Left hindlimb (tissue), 1 donor: Measurements from ENCODE around the gene COMMD6.
"Not testable (repeated sequence)": the region's sequence is repeated elsewhere in the genome, so short reads cannot be mapped to it uniquely, and the experiment has no call there.

ENCODE experiments used
- DNase-seq: peaks from one replicate; pipeline ENCODE4 v3.0.0-alpha.2; 2018

COMMD6 gene

DNA sequence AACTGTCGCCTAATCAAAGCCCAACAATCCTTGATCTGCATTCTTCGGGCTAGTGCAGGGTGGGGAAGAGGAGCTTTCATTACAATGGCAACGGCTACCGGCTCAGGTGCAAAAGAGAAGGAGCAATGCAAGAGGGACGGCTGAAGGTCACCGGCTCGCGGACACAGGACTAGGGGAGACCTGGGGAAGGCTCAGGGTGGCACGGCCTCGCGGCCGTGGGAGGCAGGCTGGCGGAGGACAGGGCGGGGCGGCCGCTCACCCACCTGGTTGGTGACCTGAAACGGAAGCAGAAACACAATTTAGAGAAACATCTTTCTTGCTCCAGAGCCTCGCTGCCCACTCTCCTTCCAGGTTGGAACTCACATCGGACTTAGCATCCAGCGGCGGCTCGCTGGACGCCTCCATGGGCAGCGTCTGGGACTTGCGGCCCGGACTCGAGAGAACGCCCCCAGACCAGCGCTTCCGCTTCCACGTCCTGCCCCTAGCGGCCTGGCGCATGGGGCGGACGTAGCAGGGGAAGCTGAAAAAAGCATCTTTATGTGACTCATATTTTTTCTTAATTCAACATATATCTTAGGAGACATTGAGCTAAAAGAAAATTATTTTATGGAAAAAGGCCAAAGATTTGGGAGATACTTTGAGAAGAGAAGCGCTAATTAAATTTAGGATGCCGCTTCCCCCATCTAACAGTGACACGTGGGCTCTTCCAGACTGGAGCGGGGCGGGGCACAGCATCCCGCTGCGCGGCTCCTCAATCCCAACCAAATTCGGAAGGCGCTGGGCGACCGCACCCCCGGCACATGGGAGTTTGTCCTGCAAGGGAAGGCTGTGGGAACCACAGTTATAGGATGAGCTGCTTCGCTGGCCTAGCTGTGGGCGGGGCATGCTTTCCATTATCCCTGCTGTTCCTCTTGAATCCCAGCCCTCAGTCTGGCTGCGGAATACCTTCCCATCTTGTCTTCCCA lies at the start of gene COMMD6:
Gene COMMD6, minus strand, starts transcription at position 441 of the 965 bp plus-strand sequence. Its CDS starts 36 bp downstream, at position 405.
- DNase-seq, result peak; percentile 81

GRCh38 chr13:75585153-75585552 lies 47.5 kb upstream of the COMMD6 start:
- DNase-seq, result no peak

GRCh38 chr13:75583091-75583490 lies 45.5 kb upstream of the COMMD6 start:
- DNase-seq, result no peak

GRCh38 chr13:75581874-75582640 lies 44.4 kb upstream of the COMMD6 start:
- DNase-seq, result no peak

GRCh38 chr13:75579529-75579928 lies 41.9 kb upstream of the COMMD6 start:
- no peak for DNase-seq

GRCh38 chr13:75569576-75569975 lies 31.9 kb upstream of the COMMD6 start:
- no peak for DNase-seq

DNA sequence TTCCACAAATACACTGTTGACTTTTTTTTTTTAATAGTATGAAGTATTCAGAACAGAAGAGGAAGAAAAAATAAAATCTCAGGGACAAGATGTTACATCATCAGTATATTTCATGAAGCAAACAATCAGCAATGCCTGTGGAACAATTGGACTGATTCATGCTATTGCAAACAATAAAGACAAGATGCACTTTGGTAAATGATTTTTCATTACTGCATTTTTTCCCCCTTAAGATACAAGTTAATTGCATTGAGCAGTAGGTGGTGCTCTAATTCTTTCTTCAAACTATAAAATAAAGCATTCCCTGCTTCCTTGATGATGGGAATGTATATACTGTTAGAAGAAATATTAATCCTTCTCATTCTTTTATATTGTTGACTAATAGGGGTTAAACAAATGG lies 29.0 kb upstream of the COMMD6 start:
- no peak for DNase-seq

DNA sequence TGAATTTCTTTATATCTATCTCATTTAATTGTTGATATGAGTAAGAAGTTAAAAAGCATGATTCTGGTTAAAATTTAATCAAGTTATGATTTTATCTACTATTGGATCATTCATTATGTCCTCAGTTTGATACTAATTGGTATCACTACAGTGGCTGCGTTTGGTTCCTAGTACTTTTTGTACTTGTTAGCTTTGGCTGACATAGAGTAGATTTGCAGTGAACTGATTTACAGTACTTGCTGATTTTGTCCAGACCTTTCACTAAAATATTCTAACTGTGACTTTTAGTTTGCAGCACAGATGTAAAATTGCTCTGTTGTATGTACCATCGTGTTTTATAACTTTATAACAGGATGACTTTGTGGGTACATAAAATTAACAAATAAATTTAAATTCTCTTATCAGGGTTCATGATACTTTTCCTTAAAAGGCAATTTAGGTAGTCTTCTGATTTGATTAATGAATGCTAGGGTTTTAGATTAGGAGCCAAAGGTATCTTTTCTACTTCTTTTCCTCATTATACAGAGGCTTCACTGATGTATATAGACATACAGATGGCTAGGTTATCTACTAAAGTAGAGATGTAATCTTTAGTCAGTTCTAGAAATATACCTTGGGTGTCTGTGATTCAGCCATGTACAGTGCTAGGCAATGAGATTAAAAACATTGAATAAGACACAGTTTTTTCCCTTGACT lies 20.7 kb upstream of the COMMD6 start:
- DNase-seq, result no peak

GRCh38 chr13:75556961-75557360 lies 19.3 kb upstream of the COMMD6 start:
- DNase-seq, result no peak

DNA sequence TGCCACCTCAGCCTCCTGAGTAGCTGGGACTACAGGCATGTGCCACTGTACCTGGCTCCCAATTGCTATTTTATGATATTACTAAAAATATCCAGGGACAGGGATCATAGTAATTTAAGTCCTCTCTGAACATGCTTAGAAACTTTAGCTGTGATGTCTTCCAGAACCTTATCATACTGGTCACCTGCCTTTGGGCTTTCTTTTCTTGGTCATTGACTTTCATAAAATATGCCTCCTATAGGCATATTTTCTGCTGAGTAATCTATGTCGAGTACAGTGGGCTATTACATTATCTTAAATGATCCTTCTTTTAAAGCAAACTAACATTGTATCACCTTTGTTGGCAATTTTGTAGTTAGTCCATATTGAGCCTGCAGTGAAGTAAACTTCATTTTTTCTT lies 18.2 kb upstream of the COMMD6 start:
- DNase-seq, result no peak

DNA sequence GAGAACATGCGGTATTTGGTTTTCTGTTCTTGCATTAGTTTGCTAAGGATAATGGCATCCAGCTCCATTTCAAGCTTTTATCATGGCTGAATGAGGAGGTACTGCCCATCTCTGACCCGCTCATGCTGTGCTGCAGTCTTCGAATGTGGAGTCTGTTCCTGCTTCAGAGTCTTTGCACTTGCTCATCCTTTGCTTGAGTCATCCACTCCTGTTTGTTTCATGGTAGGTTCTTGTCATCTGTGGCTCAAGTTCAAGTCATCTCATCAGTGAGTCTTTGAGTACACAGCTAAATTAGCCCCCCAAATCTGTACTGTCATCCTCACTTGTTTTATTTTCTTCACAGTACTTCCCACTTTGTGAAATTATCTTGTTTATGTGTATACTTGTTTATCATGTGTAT lies 17.3 kb upstream of the COMMD6 start:
- no peak for DNase-seq

DNA sequence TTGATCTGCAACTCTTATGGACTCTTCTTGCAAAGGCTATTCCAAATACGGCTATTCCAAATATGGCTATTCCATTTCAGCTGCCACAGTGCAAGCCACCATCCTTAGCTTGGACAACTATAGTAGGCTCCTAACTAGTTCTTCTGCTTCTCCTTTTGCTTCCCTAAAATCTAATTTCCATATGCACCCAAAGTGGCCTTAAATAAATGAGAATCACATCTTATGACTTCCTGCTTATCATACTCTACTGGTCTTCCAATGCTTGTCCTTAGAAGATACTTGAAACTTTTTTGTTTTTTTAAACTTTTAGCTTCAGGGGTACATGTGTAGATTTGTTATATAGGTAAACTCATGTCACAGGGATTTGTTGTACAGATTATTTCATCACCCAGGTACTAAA lies 16.8 kb upstream of the COMMD6 start:
- DNase-seq, result no peak

GRCh38 chr13:75550159-75550567 lies 12.5 kb upstream of the COMMD6 start:
- DNase-seq, result peak; percentile 33

- peak; percentile 95 for DNase-seq
Measured at GRCh38 chr13:75549262-75550158, 11.9 kb upstream of the COMMD6 start, which contains the start of gene UCHL3. UCHL3 (plus strand) TSS chr13:75549791; CDS start chr13:75549821, 30 bp downstream.

DNA sequence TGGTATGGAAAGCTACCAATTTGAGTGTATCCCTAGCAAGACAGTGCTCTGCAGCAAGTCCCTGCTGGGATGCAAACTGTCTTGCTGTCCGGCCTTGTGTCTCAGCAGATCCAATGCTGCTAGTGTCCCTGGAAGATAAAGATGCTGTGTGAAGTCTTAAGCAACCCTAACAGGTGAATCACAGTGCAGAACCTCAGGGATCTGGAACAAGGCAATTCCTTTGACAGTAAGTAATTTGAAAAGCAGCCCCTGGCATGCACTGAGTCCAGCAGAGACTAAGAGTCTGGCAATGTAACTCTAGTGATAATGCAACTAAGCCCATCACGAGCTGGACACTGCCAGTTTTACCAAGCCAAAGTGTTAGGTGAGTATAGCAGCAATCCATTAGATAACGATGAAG lies 10.3 kb upstream of the COMMD6 start:
- DNase-seq, result no peak

GRCh38 chr13:75545386-75545785 lies 7.7 kb upstream of the COMMD6 start:
- not testable (repeated sequence) for DNase-seq

DNA sequence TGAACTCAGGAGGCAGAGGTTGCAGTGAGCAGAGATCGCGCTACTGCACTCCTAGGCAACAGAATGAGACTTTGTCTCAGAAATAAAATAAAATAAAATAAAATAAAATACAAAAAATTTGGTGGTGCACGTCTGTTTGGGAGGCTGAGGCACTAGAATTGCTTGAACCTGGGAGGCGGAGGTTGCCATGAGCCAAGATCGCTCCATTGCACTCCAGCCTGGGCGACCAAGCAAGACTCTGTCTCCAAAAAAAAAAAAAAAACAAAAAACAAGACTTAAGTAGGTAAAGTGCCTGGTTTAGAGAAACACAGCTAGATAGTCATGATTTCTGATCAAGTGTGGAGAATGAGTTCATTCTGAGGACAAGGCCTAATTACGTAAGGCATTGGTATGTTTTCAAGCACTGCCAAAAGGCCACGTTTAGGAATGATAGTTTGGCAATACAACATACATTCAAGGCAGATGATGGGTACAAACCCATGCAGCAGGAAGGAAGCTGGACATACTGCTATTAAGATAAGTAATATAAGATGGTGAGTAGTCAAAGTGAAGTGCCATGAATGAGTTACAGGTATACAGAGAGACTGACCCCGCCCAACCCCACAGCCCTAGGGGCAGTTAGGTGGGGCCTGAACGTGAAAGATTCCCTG lies 7.2 kb upstream of the COMMD6 start:
- DNase-seq, result no peak

DNA sequence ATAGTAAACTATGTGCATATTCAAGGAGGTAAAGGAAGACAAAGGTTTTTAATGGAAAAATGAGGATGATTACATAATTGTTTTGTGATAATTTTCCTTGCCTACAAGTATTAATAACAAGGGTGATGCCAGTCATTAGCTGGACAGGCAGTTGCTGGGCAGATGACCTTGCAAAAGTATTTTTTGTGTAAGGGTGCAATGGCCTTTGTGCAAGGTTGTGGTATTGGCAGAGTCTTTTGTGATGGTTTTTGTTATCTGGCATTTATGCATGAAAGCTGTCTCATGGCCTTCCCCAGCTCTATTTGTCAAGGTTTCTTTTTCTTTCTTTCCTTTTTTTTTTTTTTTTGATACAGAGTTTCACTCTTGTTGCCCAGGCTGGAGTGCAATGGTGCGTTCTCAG lies 4.3 kb upstream of the COMMD6 start:
- no peak for DNase-seq

- no peak for DNase-seq
Measured at GRCh38 chr13:75541287-75541686, 3.6 kb upstream of the COMMD6 start.

DNA sequence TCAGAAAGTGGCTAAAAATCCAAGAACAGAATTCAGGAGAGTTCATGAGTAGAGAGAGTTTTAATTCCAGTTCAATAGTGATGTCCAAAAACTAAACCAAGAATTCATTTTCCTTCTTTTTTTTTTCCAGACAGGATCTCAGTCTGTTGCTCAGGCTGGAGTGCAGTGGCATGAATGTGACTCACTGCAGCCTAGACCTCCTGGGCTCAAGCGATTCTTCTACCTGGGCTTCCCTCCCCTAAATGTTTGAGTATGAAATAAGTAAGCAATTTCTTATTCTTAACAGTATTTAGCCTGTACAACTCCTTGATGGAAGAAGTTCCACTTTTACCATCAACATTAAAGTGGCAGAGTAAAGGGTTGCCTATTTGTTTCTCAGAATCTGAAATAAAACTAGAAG lies 3.8 kb downstream of the COMMD6 start:
- DNase-seq, result no peak

GRCh38 chr13:75530549-75530961 lies 7.1 kb downstream of the COMMD6 start:
- no peak for DNase-seq
